CMK (cell line): ENCODE measurements around the gene PCSK6.
"Not testable (repeated sequence)": the region's sequence is repeated elsewhere in the genome, so short reads cannot be mapped to it uniquely, and the experiment has no call there.

Experiments
- DNase-seq: peaks from one replicate; pipeline ENCODE4 v3.0.0-alpha.2; 2010; ENCODE audit warnings: low read depth

The PCSK6 gene

DNA sequence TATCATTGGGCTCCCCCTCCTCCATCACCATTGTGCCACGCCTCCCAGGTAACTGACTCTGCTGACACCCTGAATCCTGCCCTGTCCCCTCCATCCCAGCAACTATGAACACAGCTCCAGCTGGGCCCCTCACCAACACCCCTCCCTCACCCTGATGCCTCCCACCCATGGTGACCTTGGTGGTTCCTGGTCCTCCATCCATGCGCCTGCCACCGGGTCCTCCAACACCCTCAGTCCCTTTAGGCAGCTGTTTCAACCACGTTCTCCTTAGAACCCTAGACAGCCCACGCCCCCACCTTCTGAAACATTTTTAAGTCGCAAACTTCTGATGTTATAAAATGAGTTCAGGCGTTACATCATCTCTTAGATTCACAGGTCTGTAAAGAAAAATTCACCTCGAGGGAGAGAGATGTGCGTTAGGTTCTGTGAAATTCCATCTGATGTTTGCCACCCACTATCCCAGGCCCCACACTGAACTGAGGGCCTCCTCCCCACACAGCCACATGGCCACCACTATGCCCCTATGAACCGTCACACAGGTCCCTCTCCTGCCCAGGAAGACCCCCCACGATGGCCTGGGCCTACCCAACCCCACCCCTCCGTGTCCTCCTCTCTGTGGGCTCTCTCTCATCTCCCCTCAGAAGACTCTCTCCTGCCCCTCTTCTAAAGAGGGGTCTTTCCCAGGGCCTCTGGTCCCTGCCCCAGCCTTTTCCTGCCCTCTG, 29.8 kb downstream of the PCSK6 start:
- no peak for DNase-seq

DNA sequence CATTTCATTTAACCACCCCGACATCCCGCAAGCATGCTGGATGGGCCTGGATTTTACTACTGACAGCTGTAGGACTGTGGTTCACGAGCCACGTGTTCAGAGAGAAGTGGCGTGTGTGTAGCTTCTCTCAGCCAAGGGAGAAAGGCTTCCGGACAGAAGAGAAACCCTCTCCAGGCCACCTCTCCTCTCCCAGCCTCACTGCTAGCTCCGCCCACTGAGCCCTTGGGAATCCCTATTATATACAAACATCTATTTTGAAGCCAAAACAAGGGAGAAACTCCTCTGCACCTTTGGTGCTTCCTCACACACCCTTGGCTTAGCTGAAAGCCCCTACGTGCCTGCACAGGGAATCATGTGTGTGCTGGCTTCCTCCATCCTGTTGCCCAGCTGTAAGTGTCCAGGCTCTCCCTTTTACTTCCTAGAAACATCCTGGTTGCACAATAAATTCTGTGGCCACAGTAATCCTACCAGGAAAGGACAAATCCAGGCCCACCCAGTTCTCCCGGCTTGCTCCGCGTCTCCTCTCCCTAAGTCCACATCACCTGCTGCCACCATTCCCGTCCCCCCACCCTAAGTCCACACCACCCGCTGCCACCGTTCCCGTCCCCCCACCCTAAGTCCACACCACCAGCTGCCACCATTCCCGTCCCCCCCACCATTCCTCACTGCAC, 30.5 kb downstream of the PCSK6 start:
- no peak for DNase-seq

DNA sequence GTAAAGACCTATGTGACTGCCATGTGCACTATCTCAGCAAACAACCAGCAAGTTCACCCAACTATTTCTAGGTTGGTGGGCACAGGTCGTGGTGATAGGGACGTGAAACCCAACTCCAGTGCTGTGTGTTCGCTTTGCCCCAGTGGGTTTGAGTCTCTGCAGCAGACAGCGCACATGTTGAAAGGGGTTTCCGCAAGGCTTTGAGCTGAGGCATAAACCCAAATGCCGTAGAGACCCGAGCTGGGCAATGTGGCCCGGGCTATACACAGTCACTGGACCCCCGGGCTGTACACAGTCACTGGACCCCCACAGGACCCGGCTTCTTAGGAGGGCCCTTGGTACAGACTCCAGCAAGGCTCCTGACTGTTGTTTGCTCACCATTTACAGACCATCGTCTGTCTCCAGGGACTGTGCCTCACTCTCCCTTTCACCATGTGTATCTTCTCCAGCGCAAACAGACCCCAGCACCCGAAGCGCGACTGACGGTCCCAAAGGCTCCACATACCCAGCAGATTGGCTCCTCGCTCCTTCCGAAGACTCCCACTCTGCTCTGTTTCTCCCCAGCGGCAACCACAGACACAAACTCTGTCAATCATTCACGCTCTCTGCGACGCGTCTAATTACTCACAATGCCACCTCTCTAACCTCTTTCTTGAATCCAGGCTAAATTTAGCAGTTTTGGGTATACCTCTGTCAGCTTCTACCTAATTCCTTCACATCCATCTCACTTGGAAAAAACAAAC, 31.2 kb downstream of the PCSK6 start:
- DNase-seq = no peak

DNA sequence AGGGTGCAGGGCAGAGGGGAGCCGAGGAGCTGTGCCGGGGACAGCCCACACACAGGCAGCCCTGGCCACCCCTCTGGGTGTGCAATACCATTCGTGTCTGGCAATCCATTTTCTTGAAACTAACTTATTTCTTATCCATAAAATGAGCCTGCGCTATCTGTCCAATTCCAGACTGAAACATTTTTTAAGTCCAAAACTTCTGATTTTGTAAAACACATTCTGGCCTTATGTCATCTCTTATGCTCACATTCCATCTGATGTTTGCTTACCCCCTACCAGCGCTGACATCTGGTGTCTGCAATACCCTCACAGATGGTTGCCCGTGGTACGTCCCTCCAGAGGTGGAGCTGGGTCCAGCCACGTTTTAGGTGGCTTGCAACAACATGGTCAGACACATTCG, 31.8 kb downstream of the PCSK6 start:
- no peak for DNase-seq

DNA sequence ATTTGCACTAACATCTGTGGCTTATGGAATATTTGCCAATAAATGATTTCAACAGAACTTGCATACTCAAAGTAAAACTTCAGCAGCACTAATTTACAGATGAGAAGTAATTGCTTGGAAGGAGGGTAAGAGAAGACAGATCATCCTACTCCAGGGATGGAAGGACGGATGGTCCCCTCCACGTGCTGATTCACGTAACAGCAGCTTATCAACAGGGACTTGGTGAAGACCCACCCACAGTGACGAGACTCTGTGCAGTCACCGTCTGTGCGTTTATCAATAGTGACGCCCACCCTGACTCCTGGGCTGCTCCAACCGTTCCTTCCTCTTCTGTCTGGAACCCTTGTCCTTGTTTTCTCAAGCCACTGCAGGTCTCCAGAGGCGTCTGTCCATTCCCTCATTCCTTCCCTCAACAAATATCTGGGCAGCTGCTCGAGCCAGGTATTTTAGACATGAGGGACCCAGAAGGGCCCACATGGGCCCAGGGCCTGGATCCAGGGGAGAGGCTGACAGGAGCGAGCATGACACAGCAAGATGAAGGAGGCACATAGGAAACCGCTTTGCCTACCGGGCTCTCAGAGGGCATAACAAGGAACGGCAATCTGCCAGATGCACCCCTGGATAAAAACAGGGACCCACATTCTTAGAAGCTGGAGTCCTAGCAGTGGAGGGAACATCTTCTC, 33.3 kb downstream of the PCSK6 start:
- DNase-seq = no peak

DNA sequence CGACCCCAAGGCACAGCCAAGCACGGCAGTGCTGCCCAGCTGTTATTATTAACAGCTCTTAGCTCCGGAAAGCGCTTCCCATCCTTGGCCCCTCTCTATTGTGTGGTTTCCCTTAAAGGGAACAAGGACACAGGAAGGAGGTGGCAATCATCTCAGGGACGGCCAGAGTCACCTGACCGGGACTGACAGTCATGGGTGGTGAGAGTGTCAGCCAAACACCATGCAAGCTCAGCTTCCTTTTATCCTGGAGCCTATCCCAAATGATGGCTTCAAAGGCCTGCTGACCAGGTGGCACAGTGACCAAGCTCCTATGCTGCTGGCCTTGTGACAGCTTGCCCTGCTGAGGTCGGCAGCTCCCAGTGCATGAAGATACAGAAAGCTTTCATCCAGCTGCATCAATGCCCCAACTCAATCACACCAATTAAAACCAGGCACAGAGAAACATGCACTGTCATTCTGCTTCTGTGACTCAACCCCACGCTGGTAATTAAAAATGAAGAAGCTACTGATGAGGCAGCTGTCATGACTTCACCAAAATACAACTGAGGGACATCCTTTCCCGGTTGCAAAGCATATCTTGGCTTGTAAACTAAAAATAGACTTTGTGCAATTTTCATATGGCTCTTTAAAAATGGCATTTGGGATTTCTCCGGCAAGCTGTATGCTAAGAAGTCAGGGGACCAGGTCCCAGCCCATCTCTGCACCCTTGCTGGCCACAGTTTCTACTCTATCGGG, 34.0 kb downstream of the PCSK6 start:
- peak; percentile 8 for DNase-seq

DNA sequence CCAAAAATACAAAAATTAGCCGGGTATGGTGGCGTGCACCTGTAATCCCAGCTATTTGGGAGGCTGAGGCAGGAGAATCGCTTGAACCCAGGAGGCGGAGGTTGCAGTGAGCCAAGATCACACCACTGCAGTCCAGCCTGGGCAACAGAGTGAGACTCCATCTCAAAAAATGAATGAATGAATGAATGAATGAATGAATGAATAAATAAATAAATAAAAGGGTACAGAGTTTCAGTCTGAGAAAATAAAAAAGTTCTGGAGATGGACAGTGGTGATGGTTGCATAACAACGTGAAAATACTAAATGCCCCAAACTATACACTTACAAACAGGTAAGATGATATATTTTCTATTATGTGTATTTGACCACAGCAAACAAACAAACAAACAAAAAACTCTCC, 34.7 kb downstream of the PCSK6 start:
- not testable (repeated sequence) for DNase-seq

DNA sequence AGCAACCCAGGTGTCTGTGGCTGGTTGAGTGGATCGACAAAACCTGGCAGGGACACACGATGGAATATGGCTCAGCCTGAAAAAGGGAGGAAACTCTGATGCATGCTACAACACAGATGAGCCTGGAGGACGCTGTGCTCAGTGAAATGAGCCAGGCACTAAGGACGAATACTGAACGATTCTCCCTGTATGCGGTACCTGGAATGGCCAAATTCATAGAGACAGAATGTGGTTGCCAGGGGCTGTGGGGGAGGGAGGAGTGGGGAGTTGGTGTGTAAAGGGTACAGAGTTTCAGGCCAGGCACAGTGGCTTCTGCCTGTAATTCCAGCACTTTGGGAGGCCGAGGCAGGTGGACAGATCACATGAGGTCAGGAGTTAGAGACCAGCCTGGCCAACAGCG, 35.1 kb downstream of the PCSK6 start:
- no peak for DNase-seq

DNA sequence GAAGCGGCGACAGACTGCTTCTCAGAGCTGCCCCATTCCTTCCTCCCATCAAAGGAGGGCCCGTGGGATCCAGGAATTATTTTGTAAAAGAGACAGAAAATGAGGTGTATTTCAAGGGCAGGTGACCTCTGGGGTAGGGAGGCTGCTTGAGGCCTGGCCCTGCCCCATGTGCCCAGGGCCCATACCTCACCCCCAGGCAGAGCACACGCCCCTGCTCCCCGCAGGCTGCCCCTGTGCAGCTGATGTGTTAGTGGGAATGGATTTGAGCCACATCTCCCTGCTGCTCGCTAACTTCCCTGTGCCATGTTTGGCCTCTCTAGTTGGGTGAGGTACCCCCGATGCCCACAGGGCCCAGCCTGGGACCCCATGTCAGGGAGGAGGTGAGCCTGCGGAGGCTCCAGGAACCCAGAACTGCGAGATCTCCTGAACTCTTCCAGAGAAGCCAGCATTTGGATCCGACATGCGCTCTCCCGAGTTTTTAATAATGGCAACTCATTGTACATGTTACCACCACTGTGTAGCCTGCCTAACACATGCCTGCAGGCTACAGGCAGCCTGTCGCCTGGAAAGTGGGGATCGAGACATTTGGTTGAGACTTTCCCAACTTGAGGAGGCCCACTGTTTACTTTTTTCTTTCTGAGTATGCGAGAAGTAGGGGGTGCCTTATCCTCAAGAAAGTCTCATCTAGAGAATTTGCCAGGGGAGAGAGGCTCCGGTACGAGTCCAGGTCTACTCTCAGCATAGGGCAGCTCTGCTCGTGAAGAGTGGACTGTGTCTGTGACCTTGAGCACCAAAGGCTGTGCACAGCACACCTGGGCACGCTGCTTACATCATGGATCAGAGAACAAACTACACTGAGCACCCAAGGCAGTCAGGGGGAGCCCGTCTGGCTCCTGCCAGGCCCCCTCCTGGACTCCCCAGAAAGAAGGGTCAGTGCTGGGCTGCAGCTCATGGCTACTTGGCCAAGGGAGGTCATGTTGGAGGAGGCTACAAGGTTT, 36.1 kb downstream of the PCSK6 start:
- DNase-seq = no peak

DNA sequence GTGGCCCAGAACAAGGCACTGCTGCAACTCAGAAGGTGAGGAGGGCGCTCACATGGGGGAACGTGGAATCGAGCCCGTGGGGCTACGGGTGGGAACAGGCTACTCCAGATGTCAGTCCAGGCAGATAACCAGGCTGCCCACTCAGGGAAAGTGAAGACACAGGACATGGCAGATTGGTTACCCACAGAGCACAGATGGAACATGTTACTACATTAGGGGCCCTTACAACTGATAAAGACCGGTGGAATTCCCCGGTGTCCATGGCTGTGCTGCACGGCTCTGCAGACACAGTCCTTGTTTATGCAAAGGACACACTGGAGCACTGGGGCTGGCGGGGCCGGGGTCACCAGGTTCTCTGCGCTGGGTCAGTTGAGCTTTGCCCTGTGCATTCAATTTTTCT, 36.9 kb downstream of the PCSK6 start:
- peak; percentile 14 for DNase-seq

DNA sequence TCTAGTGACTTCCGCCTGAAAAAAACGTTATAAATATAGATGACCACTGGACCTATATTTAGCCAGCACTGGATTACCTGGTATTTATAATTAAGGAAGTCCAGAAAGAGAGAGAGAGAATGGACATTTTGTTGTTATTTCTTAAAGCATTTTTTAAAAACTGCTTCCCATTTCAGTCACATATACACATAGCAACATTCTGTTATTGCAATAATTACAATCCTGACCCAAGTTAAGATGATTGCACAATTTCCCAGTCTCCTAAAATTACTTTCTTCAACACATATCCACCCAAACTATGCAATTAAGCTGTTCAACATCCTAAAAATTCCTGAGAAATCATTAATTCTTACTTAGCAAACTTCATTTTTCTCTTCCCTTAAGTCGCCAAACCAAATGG, 37.7 kb downstream of the PCSK6 start:
- DNase-seq = no peak

DNA sequence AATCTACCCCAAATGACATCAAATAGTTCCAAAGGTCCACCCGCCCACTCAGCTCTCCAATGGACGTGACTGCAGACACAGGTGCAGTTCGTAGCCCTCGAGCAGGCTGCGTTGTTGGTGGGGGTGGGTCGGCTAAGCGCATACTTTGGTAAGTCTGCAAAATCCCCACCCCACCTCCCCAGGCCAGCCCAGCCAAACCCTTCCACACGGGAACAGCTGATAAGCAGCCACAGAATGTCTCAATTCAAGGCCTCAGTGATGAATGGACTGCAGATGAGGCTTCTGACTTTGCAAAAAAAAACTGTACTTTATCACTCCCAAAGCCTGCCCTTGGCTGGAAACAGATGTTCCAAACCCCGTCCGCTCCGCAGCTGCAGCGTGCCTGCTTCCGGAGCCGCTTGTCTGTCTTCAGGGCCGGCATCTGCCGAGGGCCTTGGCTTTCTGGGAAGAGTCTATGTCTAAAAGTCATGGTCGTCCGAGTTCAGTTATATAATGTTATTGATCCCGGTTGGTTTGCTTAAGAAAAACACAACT, 38.2 kb downstream of the PCSK6 start:
- DNase-seq = peak; percentile 97

DNA sequence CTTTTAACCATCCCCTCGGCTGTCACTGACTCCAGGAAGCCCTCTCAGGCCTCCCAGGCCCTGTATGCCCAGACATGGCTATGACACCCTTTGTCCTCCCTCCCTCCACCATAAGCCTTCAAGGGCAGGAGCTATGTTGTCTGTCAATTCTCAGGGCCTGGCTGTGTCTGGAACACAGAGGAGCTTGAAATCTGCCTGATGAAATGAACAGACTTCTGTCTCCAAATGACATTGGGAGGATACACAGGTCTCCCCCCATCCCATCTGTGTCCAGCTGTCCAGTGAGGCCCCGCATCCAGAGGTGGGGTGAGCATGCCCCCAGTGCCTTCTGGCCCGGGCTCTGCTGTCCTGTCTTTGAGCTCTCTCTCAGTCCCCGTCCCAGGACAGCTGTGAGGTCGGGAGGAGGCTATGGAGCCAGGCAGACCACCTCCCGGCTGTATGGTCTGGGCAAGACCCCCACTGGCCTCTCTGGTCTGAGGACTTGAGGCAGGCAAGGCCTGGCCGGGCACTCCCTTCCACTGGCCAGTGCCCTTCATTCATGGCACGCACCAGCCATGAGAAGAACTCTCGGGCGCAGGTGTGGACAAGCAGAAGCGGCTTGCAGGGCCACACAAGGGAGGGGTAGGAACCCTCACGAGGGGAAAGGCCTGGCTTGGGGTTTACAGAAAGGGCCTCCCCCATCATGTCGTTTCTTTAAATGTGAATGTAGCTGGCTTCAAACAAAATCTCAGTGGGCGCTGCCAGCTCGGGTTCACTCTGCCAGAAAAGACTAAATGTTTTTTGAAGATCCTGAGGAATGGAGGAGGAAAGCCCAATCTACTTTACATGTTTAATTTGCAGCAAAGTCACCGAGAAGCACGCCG, 38.9 kb downstream of the PCSK6 start:
- no peak for DNase-seq

DNA sequence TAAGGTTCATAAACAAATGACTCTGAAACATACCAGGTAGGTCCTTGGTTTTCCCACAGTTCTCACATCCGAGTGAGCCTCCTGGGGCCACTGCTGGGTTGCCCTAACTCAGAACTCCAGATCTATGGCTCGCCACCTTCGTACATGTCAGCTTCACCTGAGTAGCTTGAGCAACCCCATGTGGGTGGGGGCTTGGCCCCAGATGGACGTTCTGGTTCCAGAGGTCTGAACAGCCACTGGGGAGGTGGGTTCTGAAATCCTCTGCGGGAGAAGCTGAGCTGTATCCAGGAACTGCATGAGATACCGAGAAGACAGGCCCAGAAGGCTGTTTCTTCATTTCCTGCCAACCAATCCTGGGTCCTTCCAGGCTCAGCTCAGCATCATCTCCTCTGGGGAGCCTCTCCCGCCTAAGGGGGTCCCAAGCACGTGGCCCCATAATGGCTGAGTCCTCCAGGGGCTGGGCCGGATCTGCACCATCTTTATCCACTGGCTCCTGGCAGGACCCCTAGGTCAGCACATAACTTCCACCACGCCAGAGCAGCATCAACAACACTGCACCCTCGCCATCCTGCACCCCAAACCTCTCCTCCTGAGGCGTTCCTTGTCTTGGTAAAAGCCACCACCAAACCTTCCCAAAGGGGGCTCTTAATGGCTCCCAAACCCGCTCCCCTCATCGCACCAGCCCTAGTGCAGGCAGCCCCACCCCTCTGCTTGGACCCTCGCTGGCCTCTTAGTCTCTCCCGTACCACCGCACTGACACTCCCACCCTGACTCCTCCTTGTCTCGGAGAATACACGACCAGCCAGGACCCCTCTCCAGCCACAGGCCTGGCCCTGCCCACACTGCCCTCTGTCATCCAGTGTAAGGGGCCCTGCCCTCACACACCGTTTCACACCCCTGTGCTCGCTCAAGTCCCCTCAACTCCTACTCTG, 39.8 kb downstream of the PCSK6 start:
- DNase-seq = no peak

DNA sequence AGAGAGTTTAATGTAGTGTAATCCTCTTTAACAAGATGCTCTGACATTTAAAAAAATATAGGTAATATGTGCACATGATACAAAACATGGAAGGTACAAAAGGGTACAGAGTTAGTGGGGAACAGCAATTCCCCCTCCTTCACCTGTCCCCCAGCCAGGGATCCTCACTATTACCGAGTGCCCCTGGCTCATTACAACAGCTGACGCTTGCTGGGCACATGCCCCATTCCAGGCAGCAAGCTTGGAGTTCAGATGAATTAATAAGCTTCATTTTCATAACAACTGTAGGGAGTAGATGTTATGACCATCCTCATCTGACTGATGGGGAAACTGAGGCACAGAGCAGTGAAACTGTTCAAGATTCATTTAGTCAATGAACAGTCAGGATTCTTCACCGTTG, 41.2 kb downstream of the PCSK6 start:
- no peak for DNase-seq

DNA sequence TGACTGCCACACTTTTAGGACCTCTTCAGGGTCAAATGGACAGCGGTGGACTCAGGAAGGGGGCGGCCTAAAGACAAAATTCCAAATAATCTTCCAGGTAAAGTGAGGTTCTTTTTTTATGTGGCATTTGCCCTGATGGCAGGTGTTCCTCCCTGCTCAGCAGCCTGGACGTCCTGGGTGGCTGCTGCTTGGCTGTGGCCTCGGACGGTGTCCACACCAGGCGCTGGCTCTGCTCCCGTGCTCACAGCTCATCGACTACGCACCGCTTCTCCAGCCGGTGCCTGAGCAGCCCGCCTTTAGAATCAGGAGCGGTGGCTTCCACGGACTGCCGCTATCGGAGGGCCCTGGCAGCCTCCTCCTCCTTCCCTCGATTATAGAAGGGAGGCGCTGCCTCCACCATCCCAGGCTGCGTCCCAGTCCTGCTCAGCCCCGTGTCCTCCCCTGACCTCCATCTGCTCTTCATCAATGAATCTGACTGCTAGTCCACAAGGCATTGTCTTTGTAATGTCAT, 41.9 kb downstream of the PCSK6 start:
- no peak for DNase-seq

DNA sequence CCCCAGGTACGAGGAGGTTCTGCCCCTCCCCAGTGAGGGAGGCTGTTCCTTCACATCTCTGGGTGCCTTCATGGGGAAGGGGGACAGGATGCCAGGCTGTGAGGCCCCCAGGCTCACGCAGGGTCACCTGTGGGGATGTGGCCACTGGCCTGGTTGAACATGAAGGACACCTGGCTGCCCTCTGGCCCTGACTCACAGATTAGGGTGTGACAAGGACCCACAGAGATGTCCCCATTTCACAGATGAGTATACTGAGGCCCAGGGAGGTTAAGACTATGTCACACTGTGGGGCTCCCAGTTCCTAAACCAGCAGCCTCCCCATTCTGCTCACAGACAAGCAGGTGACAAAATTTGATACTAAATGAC, 42.4 kb downstream of the PCSK6 start:
- DNase-seq = no peak

DNA sequence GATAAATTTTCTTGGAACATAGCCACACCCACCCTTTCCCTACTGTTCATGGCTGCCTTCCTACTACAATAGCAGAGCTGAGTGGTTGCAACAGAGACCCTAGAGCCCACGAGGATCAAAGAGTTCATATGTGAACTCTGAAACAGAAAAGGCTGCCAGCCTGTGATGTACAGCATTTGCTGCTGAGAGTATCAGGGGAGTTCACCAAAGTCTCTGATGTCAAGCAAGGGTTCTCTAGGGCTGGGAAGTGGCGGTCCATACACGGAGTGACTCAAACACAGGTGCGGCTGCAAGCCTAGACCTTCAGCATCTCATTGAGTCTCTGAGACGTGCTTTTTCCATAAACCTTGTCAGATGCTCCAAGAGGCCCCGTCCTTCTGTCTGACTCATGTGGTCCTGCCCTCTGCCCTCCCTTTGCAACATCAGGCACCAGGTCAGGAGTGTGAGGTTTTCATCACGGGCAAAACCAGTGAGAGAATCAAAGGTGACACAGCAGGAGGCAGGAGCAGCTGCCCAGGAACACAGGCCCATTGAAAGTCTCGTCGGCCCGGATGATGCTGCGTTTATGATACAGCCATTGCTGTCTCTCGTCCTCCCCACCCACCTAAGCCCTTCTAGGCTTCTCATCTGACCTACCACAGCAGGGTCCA, 42.9 kb downstream of the PCSK6 start:
- DNase-seq = peak; percentile 5
